NCI-H2196 treated with DMSO at 0.1 percent for 48 hours (cell line): ENCODE results near the gene MTHFD2L.
"Not testable (repeated sequence)": the region's sequence is repeated elsewhere in the genome, so short reads cannot be mapped to it uniquely, and the experiment has no call there.

Experiments
- DNase-seq: peaks from one replicate; lab custom pipeline; 2025; ENCODE audit not compliant: unreplicated experiment; lab: John Stamatoyannopoulos, UW

MTHFD2L gene

DNA sequence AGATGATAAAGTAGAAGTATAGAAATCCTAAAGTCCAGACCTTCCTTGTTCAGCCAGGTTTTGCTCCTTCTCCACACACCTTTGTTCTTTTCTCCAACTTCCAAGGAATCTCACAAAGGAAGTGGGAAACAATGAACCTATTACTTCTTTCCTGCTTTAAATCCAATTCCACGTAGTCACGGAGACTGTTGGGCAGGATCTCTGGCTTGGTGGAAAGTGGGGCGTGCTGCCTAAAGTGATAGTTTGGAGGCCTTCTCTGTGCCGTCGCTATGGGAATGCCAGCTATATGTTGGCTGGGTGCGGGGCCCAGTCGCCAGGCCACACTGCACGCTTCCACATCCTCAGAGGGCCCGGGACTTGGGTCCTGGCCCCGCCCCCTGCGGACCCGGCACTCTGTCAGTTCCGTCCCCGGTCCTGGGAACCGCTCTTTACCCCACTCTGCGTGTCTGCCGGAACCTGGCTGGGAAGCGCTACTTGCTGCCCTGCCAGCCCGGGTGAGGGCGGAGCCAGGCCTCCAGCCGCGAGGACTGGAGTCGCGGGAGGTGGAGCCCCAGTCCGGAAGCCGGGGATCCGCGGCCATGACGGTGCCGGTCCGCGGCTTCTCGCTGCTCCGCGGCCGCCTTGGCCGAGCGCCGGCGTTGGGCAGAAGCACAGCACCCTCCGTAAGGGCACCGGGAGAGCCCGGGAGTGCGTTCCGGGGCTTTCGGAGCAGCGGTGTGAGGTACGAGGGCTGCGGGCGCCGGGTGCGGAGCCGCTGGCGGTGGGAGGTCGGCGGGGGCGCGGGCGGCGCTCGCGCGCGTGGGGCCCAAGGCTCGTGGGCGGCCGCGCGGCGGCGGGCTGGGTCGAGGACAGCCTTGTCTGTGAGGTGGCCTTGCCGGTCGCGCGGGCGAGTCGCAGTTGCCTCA, at the start of gene MTHFD2L:
Gene MTHFD2L, plus strand, starts transcription at position 558 of the 905 bp plus-strand sequence. Its CDS starts 21 bp downstream, at position 579.
- DNase-seq = peak; percentile 60

DNA sequence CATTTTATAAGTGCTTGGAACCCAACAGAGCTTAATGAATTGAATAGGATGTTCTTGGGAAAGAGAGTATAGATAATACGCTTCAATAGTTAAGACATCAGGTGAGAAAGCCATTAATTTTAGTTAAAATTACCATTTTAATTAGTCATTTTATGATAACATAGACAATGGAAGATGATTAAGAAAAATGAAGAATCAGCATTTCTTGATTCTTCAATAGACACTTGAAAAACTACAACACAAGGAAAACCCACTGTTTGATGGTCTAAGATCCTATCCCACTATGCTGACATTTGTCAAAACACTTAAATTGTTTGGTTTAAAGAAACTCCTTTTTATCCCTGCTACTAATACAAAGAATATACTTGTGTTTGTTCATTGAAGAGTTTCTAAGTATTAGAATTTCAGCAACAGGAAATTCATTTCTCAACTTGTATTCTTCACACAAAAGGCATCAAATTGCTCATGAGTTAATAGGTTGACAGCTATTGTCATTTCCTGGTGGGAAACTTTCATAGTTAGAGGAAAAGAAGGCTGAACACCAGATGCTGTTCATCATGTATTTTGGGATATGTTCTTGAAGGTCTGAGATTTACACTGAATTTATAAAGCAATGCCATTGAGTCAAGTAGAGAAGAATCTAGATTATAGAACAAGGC, 49.3 kb upstream of the MTHFD2L start:
- no peak for DNase-seq

GRCh38 chr4:74109116-74109869, 48.6 kb upstream of the MTHFD2L start:
- DNase-seq = no peak

GRCh38 chr4:74109870-74110605, 47.9 kb upstream of the MTHFD2L start:
- no peak for DNase-seq

- DNase-seq = no peak
These were observed 47.2 kb upstream of the MTHFD2L start for GRCh38 chr4:74110670-74111069.

DNA sequence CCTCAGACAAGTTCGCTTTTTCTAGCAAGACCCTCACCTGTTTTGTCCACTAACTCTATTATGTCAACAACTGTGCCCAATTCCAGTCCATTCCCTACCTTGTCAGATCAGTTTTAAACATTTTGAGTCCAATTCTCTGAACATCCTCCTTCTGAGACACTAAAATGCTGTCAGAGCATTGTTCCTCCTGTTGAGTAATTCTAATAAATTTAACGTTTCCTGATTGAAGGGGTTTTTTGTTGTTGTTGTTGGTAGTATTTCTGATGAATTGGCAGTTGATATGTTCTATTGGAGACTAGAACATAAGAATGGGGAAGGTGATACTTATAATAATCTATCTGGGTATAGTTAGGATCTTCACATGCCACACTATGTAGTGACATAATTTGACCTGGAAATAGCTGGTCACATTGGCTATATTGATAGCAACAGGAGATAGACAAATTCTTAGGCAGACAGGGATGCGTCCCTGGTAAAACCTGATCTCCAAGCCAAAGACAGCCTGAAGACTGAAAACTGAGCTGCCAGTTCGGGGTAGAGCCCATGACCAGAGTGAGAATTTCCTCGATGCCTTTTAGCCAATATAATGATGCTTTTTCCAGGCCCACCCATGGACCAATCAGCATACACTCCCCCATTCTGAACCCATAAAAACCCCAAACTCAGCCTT, 46.5 kb upstream of the MTHFD2L start:
- DNase-seq = no peak

DNA sequence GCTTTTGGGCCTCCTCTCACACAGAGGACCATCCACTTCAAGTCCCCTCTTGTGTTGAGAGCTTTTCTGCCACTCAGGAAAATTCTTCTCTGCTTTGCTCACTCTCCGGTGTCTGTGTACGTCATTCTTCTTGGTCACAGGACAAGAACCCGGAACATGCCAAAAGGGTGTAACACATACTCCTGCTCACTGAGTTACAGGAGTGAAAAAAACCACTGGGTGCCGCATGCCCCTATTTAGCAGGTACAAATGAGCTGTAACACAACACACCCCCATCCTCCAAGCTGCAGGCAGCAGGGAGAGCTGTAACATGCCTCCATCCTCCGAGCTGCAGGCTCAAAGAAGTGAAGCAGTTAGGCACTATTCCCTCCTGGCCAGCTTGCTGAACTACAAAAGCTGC, 45.9 kb upstream of the MTHFD2L start:
- no peak for DNase-seq

DNA sequence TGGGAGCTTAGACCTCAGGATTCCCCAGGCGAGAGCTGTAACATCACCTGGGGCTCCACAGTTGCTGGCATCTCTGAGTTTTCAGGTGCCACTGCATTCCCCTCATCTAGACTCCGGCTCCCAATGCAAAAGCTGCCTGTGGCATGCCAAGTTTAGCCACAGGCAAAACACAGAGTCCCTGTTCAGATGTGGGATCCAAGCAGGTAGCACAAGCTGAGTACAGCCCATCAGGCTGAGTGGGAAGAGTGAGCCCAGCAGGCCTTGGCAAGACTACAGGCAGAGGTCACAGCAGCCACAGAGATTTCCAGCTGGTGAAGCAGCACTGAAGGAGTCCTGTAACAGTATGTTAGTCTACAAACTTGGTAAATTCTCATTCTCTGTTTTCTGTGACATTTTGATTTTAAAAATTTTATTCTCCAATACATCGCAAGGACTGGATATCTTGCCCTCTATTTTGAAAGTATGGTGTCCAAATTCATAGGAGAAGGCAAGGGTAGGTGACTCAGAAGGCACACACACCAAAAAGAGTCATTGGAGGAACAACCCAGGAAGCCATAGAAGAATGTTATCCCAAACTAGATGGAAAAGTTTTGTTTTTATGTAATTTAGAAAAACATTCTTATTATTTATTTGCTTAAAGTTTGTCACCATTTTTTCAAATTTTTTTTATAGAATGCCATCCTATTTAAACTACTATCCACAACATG, 45.4 kb upstream of the MTHFD2L start:
- no peak for DNase-seq

- DNase-seq = no peak
These were observed 43.7 kb upstream of the MTHFD2L start for GRCh38 chr4:74114234-74114633.

DNA sequence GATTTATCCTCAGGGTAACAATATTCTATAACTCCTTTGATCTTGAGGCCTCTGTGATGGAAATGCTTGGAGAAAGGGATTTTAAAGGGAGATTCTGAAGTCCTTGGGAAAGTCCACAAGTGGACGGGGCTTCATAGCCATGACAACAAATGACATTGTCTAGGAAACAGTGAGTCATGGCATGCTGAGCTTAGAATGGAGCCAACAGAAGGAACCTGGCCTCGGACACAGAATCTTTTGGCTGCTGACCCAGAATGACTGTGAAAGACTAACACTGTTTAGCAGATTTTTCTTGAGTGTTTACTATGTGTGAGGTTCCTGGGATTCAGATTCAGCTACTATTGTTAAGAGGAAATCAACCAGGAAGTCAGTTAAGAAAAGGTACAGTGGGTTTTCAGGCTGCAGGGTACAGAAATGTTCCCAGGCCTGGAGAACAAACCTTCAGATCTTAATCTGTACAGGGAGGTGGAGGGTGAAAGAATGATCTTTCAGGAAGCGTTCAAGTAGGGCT, 40.8 kb upstream of the MTHFD2L start:
- peak; percentile 56 for DNase-seq

- DNase-seq = no peak
These were observed 39.1 kb upstream of the MTHFD2L start for GRCh38 chr4:74118600-74119338.

- DNase-seq = no peak
These were observed 37.8 kb upstream of the MTHFD2L start for GRCh38 chr4:74120086-74120485.

GRCh38 chr4:74121643-74122579, 36.0 kb upstream of the MTHFD2L start:
- no peak for DNase-seq

DNA sequence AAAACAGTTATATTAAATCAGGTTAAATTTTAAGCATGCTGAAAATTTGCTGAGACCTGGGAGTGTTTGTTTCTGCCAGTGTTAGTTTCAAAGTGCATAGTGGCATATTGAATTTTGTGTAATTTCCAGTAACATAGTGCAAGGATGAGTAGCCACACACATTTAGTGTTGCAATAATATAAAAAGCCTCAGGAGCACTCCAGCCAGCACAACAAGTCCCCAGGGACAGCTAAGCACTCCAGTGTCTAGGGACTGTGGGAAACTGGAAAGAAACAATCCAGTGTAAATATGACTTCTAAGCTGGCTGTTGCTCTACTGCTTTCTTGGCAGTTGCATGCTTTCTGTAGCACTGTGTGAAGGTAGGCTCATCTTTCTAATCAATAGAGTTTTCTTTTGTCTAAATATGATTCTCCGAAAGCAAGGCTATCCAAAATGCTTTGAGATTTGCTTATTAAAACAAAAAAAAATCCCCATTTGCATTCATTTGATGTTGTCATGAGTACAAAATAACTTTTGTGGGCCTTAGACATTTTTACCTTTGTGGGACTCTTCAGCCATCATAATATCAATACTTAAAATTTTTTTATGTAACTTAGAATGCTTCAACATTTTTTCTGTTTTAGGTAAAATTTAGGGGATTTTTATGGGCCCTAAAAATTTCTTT, 34.7 kb upstream of the MTHFD2L start:
- DNase-seq = peak; percentile 1

- no peak for DNase-seq
These were observed 32.9 kb upstream of the MTHFD2L start for GRCh38 chr4:74125029-74125428.

- no peak for DNase-seq
These were observed 30.2 kb upstream of the MTHFD2L start for GRCh38 chr4:74127745-74128144.

DNA sequence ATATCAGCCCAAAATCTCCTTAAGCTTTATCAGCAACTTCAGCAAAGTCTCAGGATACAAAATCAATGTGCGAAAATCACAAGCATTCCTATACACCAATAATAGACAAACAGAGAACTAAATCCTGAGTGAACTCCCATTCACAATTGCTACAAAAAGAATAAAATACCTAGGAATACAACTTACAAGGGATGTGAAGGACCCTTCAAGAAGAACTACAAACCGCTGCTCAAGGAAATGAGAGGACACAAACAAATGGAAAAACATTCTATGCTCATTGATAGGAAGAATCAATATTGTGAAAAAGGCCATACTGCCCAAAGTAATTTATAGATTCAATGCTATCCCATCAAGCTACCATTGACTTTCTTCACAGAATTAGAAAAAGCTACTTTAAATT, 27.1 kb upstream of the MTHFD2L start:
- DNase-seq = not testable (repeated sequence)
